22Rv1 (cell line): Measurements from ENCODE around the gene SPINT2.

ENCODE experiments used
- CTCF ChIP-seq: fragments of 450-650 bp; IDR thresholded peaks from 2 replicates; pipeline ENCODE4 v1.5.1; 2017; ENCODE audit warnings: mild to moderate bottlenecking
- ZFX ChIP-seq: fragments of 450-650 bp; IDR thresholded peaks from 2 replicates; pipeline ENCODE4 v1.6.1; 2017; ENCODE audit warnings: antibody characterized with exemption, borderline replicate concordance

GRCh38 chr19:38289955-38290354 is 25.6 kb downstream of the SPINT2 start:
- no peak for TF ChIP-seq CTCF
- TF ChIP-seq ZFX: no peak
